GM12873 (cell line): ENCODE data around the gene KRTAP1-1.

Experiments
- CTCF ChIP-seq: IDR thresholded peaks from 2 replicates; pipeline ENCODE4 v1.5.1; 2012; ENCODE audit warnings: low read depth, mild to moderate bottlenecking, moderate library complexity, low read length, control low read depth; ENCODE audit not compliant: insufficient read depth; ENCODE audit errors: missing control alignments

Gene KRTAP1-1

GRCh38 chr17:41024697-41025096 lies 16.6 kb downstream of the KRTAP1-1 start:
- TF ChIP-seq CTCF = no peak

GRCh38 chr17:41020336-41020735 lies 20.9 kb downstream of the KRTAP1-1 start:
- TF ChIP-seq CTCF = no peak

GRCh38 chr17:41019415-41019814 lies 21.8 kb downstream of the KRTAP1-1 start:
- no peak for TF ChIP-seq CTCF

- no peak for TF ChIP-seq CTCF
These were observed 22.7 kb downstream of the KRTAP1-1 start for GRCh38 chr17:41018541-41018940.

GRCh38 chr17:41016578-41017215 lies 24.6 kb downstream of the KRTAP1-1 start:
- TF ChIP-seq CTCF = no peak

GRCh38 chr17:41015454-41015853 lies 25.8 kb downstream of the KRTAP1-1 start:
- no peak for TF ChIP-seq CTCF

GRCh38 chr17:41013606-41014005 lies 27.6 kb downstream of the KRTAP1-1 start:
- no peak for TF ChIP-seq CTCF
